ENCODE data around the gene QSOX2.

The QSOX2 gene

DNA sequence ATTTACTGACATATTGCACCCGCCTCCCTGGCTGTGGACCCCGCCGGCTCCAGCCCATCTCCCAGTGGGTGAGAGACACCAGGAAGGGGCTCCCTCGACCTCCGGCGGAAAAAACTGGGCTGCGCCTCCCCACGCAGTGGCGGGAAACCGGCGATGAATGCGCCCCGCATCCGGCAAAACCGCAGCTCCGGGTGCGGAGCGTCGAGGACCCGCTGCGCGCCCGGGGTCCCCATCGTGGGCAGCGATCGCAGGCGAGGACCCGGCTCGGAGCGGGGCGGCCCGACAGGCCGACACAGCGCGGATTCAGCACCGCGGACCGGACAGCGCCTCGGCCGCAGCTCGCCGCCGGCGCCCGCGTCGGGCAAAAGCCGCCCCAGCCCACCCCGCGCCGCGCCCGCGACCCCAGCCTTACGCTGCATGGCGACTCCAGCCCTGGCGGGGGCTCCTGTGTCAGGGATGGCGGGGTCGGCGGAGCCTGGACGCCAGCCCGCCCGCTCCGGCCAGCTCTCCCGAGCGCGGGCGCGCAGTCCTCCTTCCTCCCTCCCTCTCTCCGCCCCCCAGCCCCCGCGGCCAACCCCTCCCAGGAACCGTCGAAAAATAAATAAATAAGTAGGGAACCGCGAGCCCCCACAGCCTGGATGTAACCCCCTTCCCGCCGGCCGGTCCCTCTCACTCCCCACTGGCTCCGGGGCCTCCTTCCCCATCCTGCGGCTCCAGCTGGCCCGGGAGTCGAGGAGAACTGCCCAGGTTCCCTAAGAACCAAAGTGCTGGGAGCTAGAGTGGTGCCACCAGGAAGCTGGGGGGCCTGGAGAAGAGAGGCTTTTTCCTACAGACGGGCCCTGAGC, 43.8 kb downstream of the QSOX2 start (continued):
- TF ChIP-seq REST (tag by site-specific recombination; IDR thresholded peaks at IDR 0.05), result peak; percentile 78

- Histone ChIP-seq H3K36me3 (ENCODE audit: control insufficient read depth in 2 of 2, insufficient read depth in 1 of 2, low read length in 2 of 2) (peaks cover 0 to 3% of the 10 kb centered on the region in 2 experiments; a peak in 1 of 3 replicates), H3K27ac (ENCODE audit: extremely low read depth, low read depth, low read length) (no peak overlapping the region), H3K9me3 (ENCODE audit: control insufficient read depth, insufficient read depth, low read depth, low read length) (no peaks in the 10 kb centered on the region), H3K4me1 (ENCODE audit: control insufficient read depth, insufficient read depth, low read length) (no peaks in the 10 kb centered on the region; the same call in 1 of the 2 replicates), H3K4me3 (ENCODE audit: low read depth, low read length) (no peak overlapping the region)
- ChIA-PET CTCF (interaction anchor here (0.9 to 1.6 kb wide), 3 partner anchors 30 to 83 kb away, joined by 3 read pairs; no protein-coding TSS in a partner anchor), POLR2A (no interaction called here)
- TF ChIP-seq GLIS2 (tag by site-specific recombination; IDR thresholded peaks at IDR 0.05), result 0 out of 2 replicates have a peak, but pooled peaks have one; percentile 15
- TF ChIP-seq, protein P1, sequence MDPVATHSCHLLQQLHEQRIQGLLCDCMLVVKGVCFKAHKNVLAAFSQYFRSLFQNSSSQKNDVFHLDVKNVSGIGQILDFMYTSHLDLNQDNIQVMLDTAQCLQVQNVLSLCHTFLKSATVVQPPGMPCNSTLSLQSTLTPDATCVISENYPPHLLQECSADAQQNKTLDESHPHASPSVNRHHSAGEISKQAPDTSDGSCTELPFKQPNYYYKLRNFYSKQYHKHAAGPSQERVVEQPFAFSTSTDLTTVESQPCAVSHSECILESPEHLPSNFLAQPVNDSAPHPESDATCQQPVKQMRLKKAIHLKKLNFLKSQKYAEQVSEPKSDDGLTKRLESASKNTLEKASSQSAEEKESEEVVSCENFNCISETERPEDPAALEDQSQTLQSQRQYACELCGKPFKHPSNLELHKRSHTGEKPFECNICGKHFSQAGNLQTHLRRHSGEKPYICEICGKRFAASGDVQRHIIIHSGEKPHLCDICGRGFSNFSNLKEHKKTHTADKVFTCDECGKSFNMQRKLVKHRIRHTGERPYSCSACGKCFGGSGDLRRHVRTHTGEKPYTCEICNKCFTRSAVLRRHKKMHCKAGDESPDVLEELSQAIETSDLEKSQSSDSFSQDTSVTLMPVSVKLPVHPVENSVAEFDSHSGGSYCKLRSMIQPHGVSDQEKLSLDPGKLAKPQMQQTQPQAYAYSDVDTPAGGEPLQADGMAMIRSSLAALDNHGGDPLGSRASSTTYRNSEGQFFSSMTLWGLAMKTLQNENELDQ (tag by site-specific recombination; IDR thresholded peaks at IDR 0.05; ENCODE audit: low read depth), result no peak
Observed at GRCh38 chr9:136201174-136201573, 44.4 kb downstream of the QSOX2 start.

- ChIA-PET POLR2A (interaction anchor here (0.6 kb wide), 1 partner anchor 1664 kb away, joined by 8 read pairs; no protein-coding TSS in a partner anchor), CTCF (interaction anchor here (0.9 to 1.6 kb wide), 3 partner anchors 30 to 63 kb away, joined by 3 to 4 read pairs (median 3); no protein-coding TSS in a partner anchor)
- Histone ChIP-seq H3K9me3 (ENCODE audit: control insufficient read depth, insufficient read depth, low read depth, low read length) (no peaks in the 10 kb centered on the region), H3K4me3 (ENCODE audit: low read depth, low read length) (no peak overlapping the region), H3K27ac (ENCODE audit: extremely low read depth, low read depth, low read length) (no peak overlapping the region), H3K36me3 (ENCODE audit: control insufficient read depth in 2 of 2, insufficient read depth in 1 of 2, low read length in 2 of 2) (no peaks in the 10 kb centered on the region), H3K4me1 (ENCODE audit: control insufficient read depth, insufficient read depth, low read length) (no peaks in the 10 kb centered on the region; the same call in 1 of the 2 replicates)
- TF ChIP-seq ZNF600 (tag by site-specific recombination; IDR thresholded peaks at IDR 0.05), result no peak
- TF ChIP-seq REPIN1 (tag by site-specific recombination; IDR thresholded peaks at IDR 0.05; ENCODE audit: low read depth), result no peak
- no peak for TF ChIP-seq YY2 (tag by site-specific recombination; IDR thresholded peaks at IDR 0.05)
- TF ChIP-seq, protein P2, sequence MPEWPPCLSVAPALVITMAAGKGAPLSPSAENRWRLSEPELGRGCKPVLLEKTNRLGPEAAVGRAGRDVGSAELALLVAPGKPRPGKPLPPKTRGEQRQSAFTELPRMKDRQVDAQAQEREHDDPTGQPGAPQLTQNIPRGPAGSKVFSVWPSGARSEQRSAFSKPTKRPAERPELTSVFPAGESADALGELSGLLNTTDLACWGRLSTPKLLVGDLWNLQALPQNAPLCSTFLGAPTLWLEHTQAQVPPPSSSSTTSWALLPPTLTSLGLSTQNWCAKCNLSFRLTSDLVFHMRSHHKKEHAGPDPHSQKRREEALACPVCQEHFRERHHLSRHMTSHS (tag by site-specific recombination; IDR thresholded peaks at IDR 0.05), result no peak
- TF ChIP-seq, protein P3, sequence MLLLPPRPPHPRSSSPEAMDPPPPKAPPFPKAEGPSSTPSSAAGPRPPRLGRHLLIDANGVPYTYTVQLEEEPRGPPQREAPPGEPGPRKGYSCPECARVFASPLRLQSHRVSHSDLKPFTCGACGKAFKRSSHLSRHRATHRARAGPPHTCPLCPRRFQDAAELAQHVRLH (tag by site-specific recombination; IDR thresholded peaks at IDR 0.05), result no peak
- no peak for TF ChIP-seq KLF8 (tag by site-specific recombination; IDR thresholded peaks at IDR 0.05)
- no peak for TF ChIP-seq ZNF747 (tag by site-specific recombination; IDR thresholded peaks at IDR 0.05)
- TF ChIP-seq ZFP69B (tag by site-specific recombination; IDR thresholded peaks at IDR 0.05), result no peak
- no peak for TF ChIP-seq ZXDB (tag by site-specific recombination; IDR thresholded peaks at IDR 0.05)
- no peak for TF ChIP-seq MYNN (tag by site-specific recombination; IDR thresholded peaks at IDR 0.05; ENCODE audit: borderline replicate concordance)
- no peak for TF ChIP-seq ZNF10 (tag by site-specific recombination; IDR thresholded peaks at IDR 0.05)
- TF ChIP-seq, protein P4, sequence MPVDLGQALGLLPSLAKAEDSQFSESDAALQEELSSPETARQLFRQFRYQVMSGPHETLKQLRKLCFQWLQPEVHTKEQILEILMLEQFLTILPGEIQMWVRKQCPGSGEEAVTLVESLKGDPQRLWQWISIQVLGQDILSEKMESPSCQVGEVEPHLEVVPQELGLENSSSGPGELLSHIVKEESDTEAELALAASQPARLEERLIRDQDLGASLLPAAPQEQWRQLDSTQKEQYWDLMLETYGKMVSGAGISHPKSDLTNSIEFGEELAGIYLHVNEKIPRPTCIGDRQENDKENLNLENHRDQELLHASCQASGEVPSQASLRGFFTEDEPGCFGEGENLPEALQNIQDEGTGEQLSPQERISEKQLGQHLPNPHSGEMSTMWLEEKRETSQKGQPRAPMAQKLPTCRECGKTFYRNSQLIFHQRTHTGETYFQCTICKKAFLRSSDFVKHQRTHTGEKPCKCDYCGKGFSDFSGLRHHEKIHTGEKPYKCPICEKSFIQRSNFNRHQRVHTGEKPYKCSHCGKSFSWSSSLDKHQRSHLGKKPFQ (tag by site-specific recombination; IDR thresholded peaks at IDR 0.05), result no peak
- TF ChIP-seq, protein P5, sequence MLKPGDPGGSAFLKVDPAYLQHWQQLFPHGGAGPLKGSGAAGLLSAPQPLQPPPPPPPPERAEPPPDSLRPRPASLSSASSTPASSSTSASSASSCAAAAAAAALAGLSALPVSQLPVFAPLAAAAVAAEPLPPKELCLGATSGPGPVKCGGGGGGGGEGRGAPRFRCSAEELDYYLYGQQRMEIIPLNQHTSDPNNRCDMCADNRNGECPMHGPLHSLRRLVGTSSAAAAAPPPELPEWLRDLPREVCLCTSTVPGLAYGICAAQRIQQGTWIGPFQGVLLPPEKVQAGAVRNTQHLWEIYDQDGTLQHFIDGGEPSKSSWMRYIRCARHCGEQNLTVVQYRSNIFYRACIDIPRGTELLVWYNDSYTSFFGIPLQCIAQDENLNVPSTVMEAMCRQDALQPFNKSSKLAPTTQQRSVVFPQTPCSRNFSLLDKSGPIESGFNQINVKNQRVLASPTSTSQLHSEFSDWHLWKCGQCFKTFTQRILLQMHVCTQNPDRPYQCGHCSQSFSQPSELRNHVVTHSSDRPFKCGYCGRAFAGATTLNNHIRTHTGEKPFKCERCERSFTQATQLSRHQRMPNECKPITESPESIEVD (tag by site-specific recombination; IDR thresholded peaks at IDR 0.05), result no peak
- no peak for TF ChIP-seq ZNF404 (tag by site-specific recombination; IDR thresholded peaks at IDR 0.05)
- no peak for TF ChIP-seq ZNF202 (tag by site-specific recombination; IDR thresholded peaks at IDR 0.05; ENCODE audit: borderline replicate concordance)
- no peak for TF ChIP-seq ZNF274 (IDR thresholded peaks at IDR 0.05; ENCODE audit: low read length)
- no peak for TF ChIP-seq ZNF274 (tag by site-specific recombination; IDR thresholded peaks at IDR 0.05; ENCODE audit: borderline replicate concordance)
- no peak for TF ChIP-seq ZNF423 (tag by site-specific recombination; IDR thresholded peaks at IDR 0.05)
- TF ChIP-seq ZNF155 (tag by site-specific recombination; IDR thresholded peaks at IDR 0.05), result no peak
Observed at GRCh38 chr9:136200424-136200823, 45.2 kb downstream of the QSOX2 start.

All from HEK293 (cell line).